Renal cortex interstitium (tissue), 11 donors: ENCODE data around the gene IL1RAPL1. TPM values are rescaled to one million over a fixed set of nuclear protein-coding genes. Genes with fewer than 3 reads are reported as not detected.

ENCODE experiments used
- DNase-seq, 11 donors: peaks; one replicate each; pipeline ENCODE4 v3.0.0-alpha.2; 2013; ENCODE audit warnings: low read depth in 9 of 11, low spot score in 4 of 11; ENCODE audit errors: extremely low read depth in 1 of 11
- polyA plus RNA-seq, 3 donors: library from polyadenylated mRNA; unstranded; fragments of 120-200 nt; gene quantifications; one replicate each; pipeline ENCODE4 v1.2.1, GENCODE V29; 2013; ENCODE audit not compliant: insufficient read length in 3 of 3

Gene IL1RAPL1
- polyA plus RNA-seq, 3 donors = 2.4 to 2.7 (median 2.6) TPM

GRCh38 chrX:29434939-29435338 is 847.7 kb downstream of the IL1RAPL1 start:
- no peak for DNase-seq

- DNase-seq = no peak
Observed at GRCh38 chrX:29435396-29435795, 848.1 kb downstream of the IL1RAPL1 start.

- DNase-seq = no peak
Observed at GRCh38 chrX:29447867-29448266, 860.6 kb downstream of the IL1RAPL1 start.

- DNase-seq = no peak
Observed at GRCh38 chrX:29453333-29453732, 866.1 kb downstream of the IL1RAPL1 start.

- DNase-seq = no peak
Observed at GRCh38 chrX:29455702-29456101, 868.5 kb downstream of the IL1RAPL1 start.

- no peak for DNase-seq
Observed at GRCh38 chrX:29461039-29461438, 873.8 kb downstream of the IL1RAPL1 start.

- DNase-seq = no peak
Observed at GRCh38 chrX:29466456-29466855, 879.2 kb downstream of the IL1RAPL1 start.

GRCh38 chrX:29468911-29469494 is 881.8 kb downstream of the IL1RAPL1 start:
- no peak for DNase-seq

GRCh38 chrX:29470030-29470429 is 882.8 kb downstream of the IL1RAPL1 start:
- DNase-seq = no peak

- no peak for DNase-seq
Observed at GRCh38 chrX:29471829-29472228, 884.6 kb downstream of the IL1RAPL1 start.

GRCh38 chrX:29477878-29478277 is 890.6 kb downstream of the IL1RAPL1 start:
- DNase-seq = no peak

GRCh38 chrX:29478336-29479069 is 891.3 kb downstream of the IL1RAPL1 start:
- no peak for DNase-seq

- DNase-seq = no peak
Observed at GRCh38 chrX:29487214-29487613, 900.0 kb downstream of the IL1RAPL1 start.

GRCh38 chrX:29487714-29488113 is 900.5 kb downstream of the IL1RAPL1 start:
- DNase-seq = no peak

- DNase-seq = no peak
Observed at GRCh38 chrX:29488919-29489318, 901.7 kb downstream of the IL1RAPL1 start.

- no peak for DNase-seq
Observed at GRCh38 chrX:29490606-29491005, 903.4 kb downstream of the IL1RAPL1 start.

- no peak for DNase-seq
Observed at GRCh38 chrX:29491659-29492058, 904.4 kb downstream of the IL1RAPL1 start.

- no peak for DNase-seq
Observed at GRCh38 chrX:29496636-29497180, 909.5 kb downstream of the IL1RAPL1 start.

GRCh38 chrX:29506729-29507128 is 919.5 kb downstream of the IL1RAPL1 start:
- DNase-seq = no peak

- DNase-seq = no peak
Observed at GRCh38 chrX:29518100-29518499, 930.9 kb downstream of the IL1RAPL1 start.

GRCh38 chrX:29528281-29528680 is 941.0 kb downstream of the IL1RAPL1 start:
- DNase-seq = no peak
